Measurements from ENCODE around the gene ZFYVE21.
A peak's percentile ranks its signal among the peaks of the same experiment; 100 is the strongest.

The ZFYVE21 gene

GRCh38 chr14:103692871-103693270, 22.7 kb upstream of the ZFYVE21 start:
- DNase-seq: no peak

GRCh38 chr14:103693515-103693914, 22.1 kb upstream of the ZFYVE21 start:
- no peak for DNase-seq

GRCh38 chr14:103694572-103695026, 21.0 kb upstream of the ZFYVE21 start:
- no peak for DNase-seq

DNA sequence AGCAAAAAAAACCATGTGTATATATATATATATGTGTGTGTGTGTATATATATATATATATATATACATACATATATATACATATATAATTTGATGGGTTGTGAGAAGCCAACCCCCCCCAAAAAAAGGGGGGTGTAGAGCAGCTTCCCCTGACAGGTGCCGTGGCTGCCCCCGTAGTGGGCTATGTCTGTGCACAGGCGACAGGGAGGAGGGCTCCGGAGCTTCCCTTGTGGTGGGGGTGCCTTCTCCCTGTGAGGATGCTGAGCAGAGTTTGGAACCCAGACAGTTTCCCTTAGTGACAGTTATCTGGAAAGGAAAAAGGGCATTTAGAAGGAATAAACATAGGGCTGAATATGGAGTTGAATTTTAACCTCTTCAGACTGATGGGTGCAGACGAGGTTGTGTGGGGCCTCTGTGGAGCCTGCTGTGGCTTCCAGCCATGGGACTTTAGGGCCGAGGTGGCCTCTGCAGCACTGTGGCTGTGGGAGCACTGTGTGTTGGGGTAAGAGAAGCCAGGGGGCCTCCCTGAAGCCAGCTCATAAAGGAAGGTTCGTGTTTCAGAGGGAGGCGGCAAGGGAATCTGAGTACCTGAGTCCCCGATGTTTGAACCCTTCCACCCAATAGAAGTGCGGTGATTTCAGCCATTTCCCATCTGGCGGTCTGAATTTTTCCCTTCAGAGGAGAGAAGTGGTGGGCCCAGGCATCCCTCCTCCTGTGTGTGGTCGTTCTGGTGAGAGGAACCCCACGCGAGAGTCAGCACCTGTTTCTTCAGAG, 20.1 kb upstream of the ZFYVE21 start:
- peak; percentile 47 for DNase-seq

DNA sequence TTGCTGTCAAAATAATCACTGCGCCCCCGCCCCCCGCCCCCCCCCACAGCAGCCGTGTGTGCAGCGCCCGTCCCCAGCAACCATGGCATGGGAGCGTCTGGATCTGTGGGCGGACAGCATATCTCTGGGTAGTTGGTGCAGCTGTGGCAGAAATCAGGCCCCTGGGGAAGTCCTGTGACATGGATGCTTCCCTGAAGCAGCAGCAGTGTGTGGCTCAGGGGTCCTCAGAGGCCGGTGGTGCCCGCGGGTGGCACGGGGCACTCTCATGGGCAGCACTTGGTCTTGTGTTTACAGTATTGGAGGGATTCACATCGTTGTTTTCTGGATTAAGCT, 19.6 kb upstream of the ZFYVE21 start:
- peak; percentile 43 for DNase-seq

DNA sequence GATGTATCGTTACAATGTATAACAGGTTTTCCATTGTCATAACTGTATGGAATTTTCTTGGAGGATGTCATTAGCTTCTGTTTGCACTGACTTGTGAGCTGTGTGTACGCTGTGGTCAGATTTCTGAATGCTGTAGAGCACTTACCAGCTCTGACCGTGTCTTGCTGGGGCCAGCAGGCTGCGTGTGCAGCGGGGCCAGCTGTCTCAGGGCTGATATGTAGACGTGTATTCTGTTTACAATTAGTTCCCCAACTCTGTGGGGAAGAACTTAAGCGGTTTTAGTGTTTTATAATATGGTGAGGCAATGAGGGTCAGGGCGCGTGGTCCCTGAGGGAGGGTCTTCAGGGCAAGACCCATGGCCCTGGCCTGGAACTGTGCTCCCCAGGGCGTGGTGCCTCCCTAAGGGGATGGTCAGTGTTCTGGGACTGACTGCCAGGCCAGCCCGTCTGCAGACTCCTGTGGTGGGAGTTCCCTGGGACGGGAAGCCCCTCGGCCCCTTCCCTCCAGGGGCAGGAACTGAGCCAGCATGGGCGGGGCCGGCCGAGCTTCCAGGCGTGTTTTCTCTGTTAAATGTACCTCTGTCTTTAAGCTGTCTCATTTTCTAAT, 19.0 kb upstream of the ZFYVE21 start:
- peak; percentile 27 for DNase-seq

GRCh38 chr14:103697206-103697602, 18.4 kb upstream of the ZFYVE21 start:
- peak; percentile 19 for DNase-seq

DNA sequence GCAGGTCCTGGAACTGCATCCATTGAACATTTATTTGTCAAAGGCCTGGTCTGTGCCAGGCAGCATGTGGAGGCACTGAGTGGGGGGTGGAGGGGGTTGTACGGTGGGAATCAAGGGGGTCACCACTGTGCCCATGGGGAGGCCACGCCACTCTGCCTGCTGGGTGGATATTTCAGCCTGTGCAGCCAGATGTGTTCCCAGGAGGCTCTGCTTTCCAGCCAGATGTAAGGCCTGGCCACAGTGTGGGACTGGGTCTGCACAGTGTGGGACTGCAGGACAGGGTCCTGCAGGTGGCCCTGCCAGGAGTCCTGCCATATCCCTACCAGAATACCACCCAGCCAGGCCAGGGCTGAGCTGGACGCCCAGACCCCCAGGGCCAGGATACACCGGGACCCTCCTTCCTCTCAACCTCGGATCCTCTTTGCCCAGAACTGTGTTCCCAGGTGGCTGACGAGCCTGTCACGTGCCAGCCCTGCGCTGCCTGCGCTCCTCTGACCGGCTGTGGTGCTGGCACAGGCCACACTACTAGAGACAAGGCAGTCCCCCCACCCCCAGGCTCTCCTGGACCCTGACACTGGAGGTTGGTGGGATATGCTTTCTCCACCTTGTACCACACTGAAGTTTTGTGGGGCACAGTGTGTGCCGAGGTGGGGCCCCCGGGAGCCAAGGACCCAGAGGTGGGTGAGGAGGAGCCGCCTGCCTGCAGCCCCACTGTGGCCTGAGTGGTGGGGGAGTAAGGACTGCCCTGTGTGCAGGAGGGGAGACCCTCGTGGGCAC, 17.8 kb upstream of the ZFYVE21 start:
- DNase-seq: peak; percentile 36

- DNase-seq: no peak
These were observed 17.0 kb upstream of the ZFYVE21 start for GRCh38 chr14:103698380-103699260.

GRCh38 chr14:103699261-103699661, 16.3 kb upstream of the ZFYVE21 start:
- no peak for DNase-seq

- DNase-seq: no peak
These were observed 15.5 kb upstream of the ZFYVE21 start for GRCh38 chr14:103699901-103700752.

GRCh38 chr14:103700753-103701490, 14.7 kb upstream of the ZFYVE21 start:
- DNase-seq: no peak

GRCh38 chr14:103702095-103702494, 13.5 kb upstream of the ZFYVE21 start:
- DNase-seq: no peak

GRCh38 chr14:103702497-103703432, 12.8 kb upstream of the ZFYVE21 start:
- no peak for DNase-seq

DNA sequence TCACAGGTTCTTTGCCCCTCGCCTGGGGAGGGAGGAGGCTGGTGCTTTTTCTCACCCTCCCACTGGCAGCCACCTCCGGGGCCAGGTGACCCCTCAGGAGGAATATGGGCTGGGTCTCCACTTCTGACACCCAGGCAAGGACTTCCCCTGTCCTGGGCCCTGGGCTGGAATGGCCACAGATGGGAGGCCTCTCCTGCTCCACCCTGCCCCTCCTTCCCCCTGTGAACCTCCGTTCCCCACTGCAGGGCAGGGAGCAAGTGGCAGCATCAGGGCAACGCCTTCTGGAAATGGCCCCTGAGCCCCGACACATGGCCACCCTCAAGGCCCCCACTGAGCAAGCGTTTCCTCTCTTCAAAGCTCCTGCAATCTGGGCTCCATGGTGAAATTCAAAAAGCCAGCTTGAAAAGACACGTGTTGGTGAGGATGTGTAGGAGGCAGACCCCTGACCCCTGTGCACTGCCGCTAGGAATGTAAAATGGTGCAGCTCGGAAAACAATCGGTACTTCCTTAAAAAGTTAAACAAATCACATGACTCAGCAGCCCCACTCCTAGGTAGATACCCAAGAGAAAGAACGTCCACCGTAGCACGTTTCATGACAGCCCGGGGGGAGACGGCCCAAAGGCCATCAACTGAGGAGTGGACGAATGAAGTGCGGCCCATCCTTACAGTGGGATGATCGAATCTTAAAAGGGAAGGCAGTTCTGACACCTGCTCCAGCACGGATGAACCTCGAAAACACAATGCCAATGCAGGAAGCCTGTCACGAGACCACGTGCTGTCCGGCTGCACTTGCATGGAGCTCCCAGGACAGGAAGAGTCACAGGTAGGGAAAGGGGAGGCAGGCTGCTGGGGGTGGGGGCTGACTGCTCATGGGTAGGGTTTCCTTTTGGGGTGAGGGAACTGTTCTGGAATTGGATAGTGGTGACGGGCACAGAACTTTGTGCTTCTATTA, 11.9 kb upstream of the ZFYVE21 start:
- DNase-seq: no peak

DNA sequence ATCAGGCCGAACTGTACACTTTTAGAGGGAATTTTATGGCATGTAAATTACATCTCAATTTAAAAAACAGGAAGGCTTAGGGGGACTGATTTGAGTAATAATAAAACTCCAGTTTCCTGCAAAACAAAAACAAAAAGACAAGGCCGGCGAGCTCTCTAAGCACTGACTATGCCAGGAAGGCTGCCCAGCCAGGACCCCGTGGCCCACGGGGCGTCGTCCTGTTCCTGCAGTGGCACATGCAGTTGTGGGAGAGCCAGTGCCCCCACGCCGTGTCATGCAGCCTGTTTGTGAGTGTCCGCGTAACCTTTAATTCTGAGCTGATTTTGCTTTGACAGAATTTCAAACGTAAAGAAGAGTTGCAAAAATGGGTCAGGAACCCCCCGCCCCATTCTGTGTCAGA, 10.9 kb upstream of the ZFYVE21 start:
- DNase-seq: no peak

DNA sequence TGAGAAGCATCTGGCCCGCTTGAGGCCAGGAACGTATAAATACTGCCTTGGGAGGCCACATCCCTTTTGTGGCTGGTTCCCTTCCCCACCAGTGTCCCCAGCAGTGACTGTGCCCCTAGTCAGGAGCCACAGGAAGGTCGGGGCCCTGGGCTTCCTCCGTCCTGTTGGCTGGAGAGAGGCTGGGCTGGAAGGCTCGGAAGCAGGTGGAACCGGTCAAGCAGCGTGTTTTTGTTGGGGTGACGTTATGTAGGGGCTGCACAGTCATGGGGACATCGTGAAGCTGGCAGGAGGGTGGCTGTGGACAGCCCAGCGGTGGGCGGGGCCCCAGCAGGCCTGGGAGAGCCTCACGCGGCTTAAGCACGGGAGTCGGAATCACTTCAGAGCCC, 10.5 kb upstream of the ZFYVE21 start:
- no peak for DNase-seq

DNA sequence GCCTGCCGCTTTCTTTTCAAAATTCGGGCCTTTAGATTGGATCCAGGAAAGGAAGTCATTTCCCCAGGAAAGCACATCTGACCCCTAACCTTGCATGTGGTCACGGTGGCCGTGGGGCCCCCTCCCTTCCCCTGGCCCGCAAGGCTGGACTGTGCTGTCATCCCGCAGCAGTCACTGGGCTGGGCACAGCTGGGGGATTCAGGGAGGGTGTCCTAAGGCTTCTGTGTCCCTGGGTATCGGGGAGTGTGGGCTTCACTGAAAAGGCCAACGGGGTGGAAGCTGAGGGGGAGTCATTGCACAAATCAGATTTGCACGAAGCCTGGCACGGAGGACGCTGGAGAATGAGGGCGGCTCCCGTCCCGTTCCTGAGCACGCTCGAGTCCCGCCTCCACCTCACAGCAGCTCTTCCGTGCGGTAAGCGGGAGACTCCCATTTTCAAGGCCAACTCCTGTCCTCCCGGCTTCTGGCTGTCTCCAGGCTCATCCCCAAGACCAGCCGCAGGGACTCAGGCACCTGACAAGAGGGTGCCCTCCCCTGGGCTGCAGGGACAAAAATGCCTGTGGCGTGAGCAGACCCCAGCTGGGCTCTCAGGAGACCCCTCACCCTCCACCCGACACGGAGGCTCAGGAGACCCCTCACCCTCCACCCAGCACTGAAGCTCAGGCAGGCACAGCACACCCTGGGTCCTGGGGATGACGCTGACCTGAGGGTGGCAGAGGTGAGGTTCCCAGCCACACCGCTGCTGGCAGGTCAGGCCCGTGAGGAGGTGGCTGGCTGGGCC, 9.9 kb upstream of the ZFYVE21 start:
- DNase-seq: no peak
